ENCODE data around the gene FA2H.

- TF ChIP-seq ZNF274 (IDR thresholded peaks at IDR 0.05; ENCODE audit: low read depth, low read length) (no peak), YY1 (IDR thresholded peaks at IDR 0.05; ENCODE audit: insufficient read depth, insufficient read length) (no peak)
Observed at GRCh38 chr16:74713876-74714275, 60.7 kb downstream of the FA2H start.
